Measurements from ENCODE around the gene DSCAML1. TPM values are rescaled to one million over a fixed set of nuclear protein-coding genes. Genes with fewer than 3 reads are reported as not detected.

Gene DSCAML1
- total and polyA plus RNA-seq, 8 donors: 0.08 to 2.9 (median 0.45) TPM

GRCh38 chr11:117644403-117645155 lies 152.4 kb downstream of the DSCAML1 start:
- no peak overlapping the region for H3K27ac ChIP-seq
- DNase-seq: no peak
- H3K27me3 ChIP-seq: peaks cover 0 to 20% (median 0%) of the 10 kb centered on the region in 3 donors
- no peaks in the 10 kb centered on the region for H3K9me3 ChIP-seq
- H3K36me3 ChIP-seq: no peaks in the 10 kb centered on the region
- no peak overlapping the region for H3K4me3 ChIP-seq
- TF ChIP-seq POLR2A (IDR thresholded peaks at IDR 0.05) (no peak), POLR2AphosphoS5 (IDR thresholded peaks at IDR 0.05) (no peak), EP300 (IDR thresholded peaks at IDR 0.05) (no peak), CTCF (IDR thresholded peaks at IDR 0.05) (no peak)
- 70 to 81% (median 76%) methylated on average over 21 to 26 of the region's 26 CpGs for WGBS, 5 donors
- intact Hi-C loops (cut with DNase I; ENCODE audit: low total_unique reads): no loop called here
- H3K4me1 ChIP-seq: no peaks in the 10 kb centered on the region

- H3K4me1 ChIP-seq: no peaks in the 10 kb centered on the region
- intact Hi-C loops (cut with DNase I; ENCODE audit: low total_unique reads): no loop called here
- H3K4me3 ChIP-seq: no peak overlapping the region
- H3K36me3 ChIP-seq: no peaks in the 10 kb centered on the region
- H3K27me3 ChIP-seq: peaks cover 0 to 29% (median 0%) of the 10 kb centered on the region in 3 donors
- no peak for DNase-seq
- H3K27ac ChIP-seq: no peak overlapping the region
- TF ChIP-seq CTCF (IDR thresholded peaks at IDR 0.05) (no peak), EP300 (IDR thresholded peaks at IDR 0.05) (no peak), POLR2AphosphoS5 (IDR thresholded peaks at IDR 0.05) (no peak), POLR2A (IDR thresholded peaks at IDR 0.05) (no peak)
- WGBS, 5 donors: 73 to 78% (median 76%) methylated on average over 19 to 20 of the region's 20 CpGs
- no peaks in the 10 kb centered on the region for H3K9me3 ChIP-seq
These were observed 153.3 kb downstream of the DSCAML1 start for GRCh38 chr11:117643606-117644300.

- 63 to 76% (median 69%) methylated on average over 3 of the region's 3 CpGs for WGBS, 5 donors
- Histone ChIP-seq H3K27me3 (peaks cover 0 to 29% (median 0%) of the 10 kb centered on the region in 3 donors), H3K4me3 (no peak overlapping the region), H3K27ac (no peak overlapping the region), H3K4me1 (no peaks in the 10 kb centered on the region), H3K36me3 (no peaks in the 10 kb centered on the region), H3K9me3 (no peaks in the 10 kb centered on the region)
- intact Hi-C loops (cut with DNase I; ENCODE audit: low total_unique reads): no loop called here
- TF ChIP-seq EP300 (IDR thresholded peaks at IDR 0.05) (no peak), POLR2A (IDR thresholded peaks at IDR 0.05) (no peak), CTCF (IDR thresholded peaks at IDR 0.05) (no peak), POLR2AphosphoS5 (IDR thresholded peaks at IDR 0.05) (no peak)
- DNase-seq: no peak
These were observed 154.2 kb downstream of the DSCAML1 start for GRCh38 chr11:117642835-117643234.

GRCh38 chr11:117642396-117642795 lies 154.6 kb downstream of the DSCAML1 start:
- peaks cover 0 to 29% (median 0%) of the 10 kb centered on the region in 3 donors for H3K27me3 ChIP-seq
- TF ChIP-seq POLR2AphosphoS5 (IDR thresholded peaks at IDR 0.05) (no peak), CTCF (IDR thresholded peaks at IDR 0.05) (no peak), POLR2A (IDR thresholded peaks at IDR 0.05) (no peak), EP300 (IDR thresholded peaks at IDR 0.05) (no peak)
- no peak overlapping the region for H3K4me3 ChIP-seq
- no peaks in the 10 kb centered on the region for H3K36me3 ChIP-seq
- 75 to 86% (median 78%) methylated on average over 3 to 4 of the region's 4 CpGs for WGBS, 5 donors
- no peak for DNase-seq
- H3K27ac ChIP-seq: no peak overlapping the region
- intact Hi-C loops (cut with DNase I; ENCODE audit: low total_unique reads): no loop called here
- no peaks in the 10 kb centered on the region for H3K4me1 ChIP-seq
- no peaks in the 10 kb centered on the region for H3K9me3 ChIP-seq
